IMR-90 (cell line): Measurements from ENCODE around the gene TAF1B. TPM values are rescaled to one million over a fixed set of nuclear protein-coding genes. Genes with fewer than 3 reads are reported as not detected.
A peak's percentile ranks its signal among the peaks of the same experiment; 100 is the strongest.

Experiments
- ATAC-seq: fragments of 200-7000 bp; cut with Tn5 transposase; 2 replicates; pipeline ENCODE4 v1.9.1; 2020; ENCODE audit warnings: low read depth, mild to moderate bottlenecking, moderate library complexity
- BruUV-seq: library from RNA; stranded (reverse); fragments of 400-500 nt; replicated peaks from 2 replicates; lab custom pipeline; 2021; lab: Mats Ljungman, UMichigan
- CTCF ChIA-PET: fragments of 300-600 bp; formaldehyde crosslinking; extraction: SDS; loops from one replicate; lab custom pipeline; 2021; ENCODE audit warnings: antibody characterized with exemption; lab: Yijun Ruan, JAX
- POLR2A ChIA-PET: fragments of 300-600 bp; sonication (Branson Sonifier 250); formaldehyde crosslinking; loops from one replicate; lab custom pipeline; 2022; ENCODE audit warnings: antibody characterized with exemption; ENCODE audit not compliant: unreplicated experiment; lab: Charles Lee
- DNase-seq: peaks from one replicate; pipeline ENCODE4 v3.0.0; 2013
- H2AFZ ChIP-seq: replicated peaks from 2 replicates; pipeline ENCODE3; 2013; ENCODE audit warnings: low read length, mild to moderate bottlenecking; ENCODE audit not compliant: poor library complexity
- H2AK5ac ChIP-seq: 2 replicates; pipeline ENCODE4 v1.6.1; 2013; ENCODE audit warnings: low read depth, low read length, inconsistent platforms
- H2AK9ac ChIP-seq: replicated peaks from 2 replicates; pipeline ENCODE3; 2013; ENCODE audit warnings: mild to moderate bottlenecking, low read depth, low read length, moderate library complexity; ENCODE audit not compliant: poor library complexity
- H2BK120ac ChIP-seq: 2 replicates; pipeline ENCODE4 v1.6.1; 2013; ENCODE audit warnings: low read depth, low read length, inconsistent platforms
- H2BK15ac ChIP-seq: 3 replicates; pipeline ENCODE4 v1.6.1; 2013; ENCODE audit warnings: low read depth, low read length, inconsistent platforms
- H2BK20ac ChIP-seq: 2 replicates; pipeline ENCODE4 v1.6.1; 2013; ENCODE audit warnings: low read depth, mild to moderate bottlenecking, inconsistent platforms, low read length, moderate library complexity
- H2BK5ac ChIP-seq: 2 replicates; pipeline ENCODE4 v1.6.1; 2013; ENCODE audit warnings: mild to moderate bottlenecking, low read depth, low read length, inconsistent platforms; ENCODE audit not compliant: poor library complexity, severe bottlenecking
- H3K14ac ChIP-seq: replicated peaks from 2 replicates; pipeline ENCODE4 v1.6.1; 2013; ENCODE audit warnings: low read depth, low read length, inconsistent platforms
- H3K18ac ChIP-seq: 2 replicates; pipeline ENCODE4 v1.6.1; 2013; ENCODE audit warnings: low read depth, low read length, control low read depth
- H3K23ac ChIP-seq: 2 replicates; pipeline ENCODE4 v1.6.1; 2013; ENCODE audit warnings: low read depth, low read length, inconsistent platforms
- H3K27ac ChIP-seq: 2 replicates; pipeline ENCODE4 v1.5.1; 2013; ENCODE audit warnings: mild to moderate bottlenecking, control low read depth, low read length; ENCODE audit not compliant: insufficient read depth
- H3K27me3 ChIP-seq: 2 replicates; pipeline ENCODE4 v1.6.1; 2013; ENCODE audit warnings: low read length; ENCODE audit not compliant: control insufficient read depth, insufficient read depth
- H3K36me3 ChIP-seq: 2 replicates; pipeline ENCODE4 v1.6.1; 2013; ENCODE audit warnings: low read length, mixed read lengths; ENCODE audit not compliant: control insufficient read depth, insufficient read depth
- H3K4ac ChIP-seq: 2 replicates; pipeline ENCODE4 v1.6.1; 2013; ENCODE audit warnings: low read depth, low read length, inconsistent platforms
- H3K4me1 ChIP-seq: 2 replicates; pipeline ENCODE4 v1.6.1; 2013; ENCODE audit warnings: low read length, mixed read lengths; ENCODE audit not compliant: control insufficient read depth, insufficient read depth
- H3K4me2 ChIP-seq: 2 replicates; pipeline ENCODE4 v1.6.1; 2013; ENCODE audit warnings: low read depth, mild to moderate bottlenecking, control low read depth, low read length, moderate library complexity
- H3K4me3 ChIP-seq: 2 replicates; pipeline ENCODE4 v1.5.1; 2013; ENCODE audit warnings: low read depth, mild to moderate bottlenecking, control low read depth, low read length, moderate library complexity; ENCODE audit not compliant: insufficient read depth
- H3K56ac ChIP-seq: 2 replicates; pipeline ENCODE4 v1.6.1; 2013; ENCODE audit warnings: low read length, inconsistent platforms; ENCODE audit not compliant: insufficient read depth; ENCODE audit errors: extremely low read depth
- H3K79me1 ChIP-seq, 2 experiments: 2 replicates each; pipeline ENCODE4 v1.6.1; 2013; ENCODE audit warnings: low read length in 2 of 2, inconsistent platforms in 1 of 2, low read depth in 1 of 2
- H3K9ac ChIP-seq: 2 replicates; pipeline ENCODE4 v1.6.1; 2013; ENCODE audit warnings: low read depth, low read length, control low read depth
- H3K9me1 ChIP-seq: 2 replicates; pipeline ENCODE4 v1.6.1; 2013; ENCODE audit warnings: low read length, inconsistent platforms; ENCODE audit not compliant: insufficient read depth
- H3K9me3 ChIP-seq: 2 replicates; pipeline ENCODE4 v1.6.1; 2013; ENCODE audit warnings: low read length; ENCODE audit not compliant: control insufficient read depth, insufficient read depth
- H4K20me1 ChIP-seq: 2 replicates; pipeline ENCODE4 v1.6.1; 2013; ENCODE audit warnings: low read length, inconsistent platforms; ENCODE audit not compliant: insufficient read depth
- H4K5ac ChIP-seq: 2 replicates; pipeline ENCODE4 v1.6.1; 2013; ENCODE audit warnings: mild to moderate bottlenecking, low read depth, low read length, control low read depth
- H4K8ac ChIP-seq, 2 experiments: 2 replicates each; pipeline ENCODE4 v1.6.1; 2013; ENCODE audit warnings: low read depth in 2 of 2, low read length in 2 of 2, control low read depth in 1 of 2, inconsistent platforms in 1 of 2
- H4K91ac ChIP-seq: 2 replicates; pipeline ENCODE4 v1.6.1; 2013; ENCODE audit warnings: low read depth, low read length, inconsistent platforms; ENCODE audit not compliant: insufficient read depth
- CHD1 ChIP-seq: IDR thresholded peaks from 2 replicates; pipeline ENCODE4 v1.6.1; 2012; ENCODE audit warnings: low read depth, low read length, improper control_type of control experiment
- MAFK ChIP-seq: IDR thresholded peaks from 2 replicates; pipeline ENCODE4 v1.6.1; 2012; ENCODE audit warnings: low read depth, low read length, improper control_type of control experiment
- MAZ ChIP-seq: IDR thresholded peaks from 2 replicates; pipeline ENCODE4 v1.6.1; 2012; ENCODE audit warnings: low read depth, mild to moderate bottlenecking, low read length, improper control_type of control experiment, moderate library complexity, borderline replicate concordance
- NFE2L2 ChIP-seq: fragments of 150-350 bp; IDR thresholded peaks from 2 replicates; pipeline ENCODE4 v1.6.1; 2016; ENCODE audit warnings: low read depth, mild to moderate bottlenecking, low read length
- POLR2A ChIP-seq: IDR thresholded peaks from 2 replicates; pipeline ENCODE4 v1.6.1; 2012; ENCODE audit warnings: mild to moderate bottlenecking, low read depth, low read length
- RAD21 ChIP-seq: IDR thresholded peaks from 2 replicates; pipeline ENCODE4 v1.6.1; 2012; ENCODE audit warnings: low read length, improper control_type of control experiment
- RFX5 ChIP-seq: IDR thresholded peaks from 2 replicates; pipeline ENCODE4 v1.8.0; 2012; ENCODE audit warnings: low read depth, mild to moderate bottlenecking, low read length, moderate library complexity
- WGBS, 2 experiments: methylation state at CpG; one replicate each; pipeline versions ENCODE4 v1.1.5 to v1.1.7; 2013; ENCODE audit warnings: missing lambda C conversion rate in 2 of 2; ENCODE audit not compliant: insufficient read length in 1 of 2; ENCODE audit errors: extremely low coverage in 2 of 2; 5-methylcytosine and 5-hydroxymethylcytosine counted together
- dilution Hi-C: fragments of 300-500 bp; cut with HindIII; formaldehyde crosslinking; loops from one replicate; pipeline ENCODE4 v1.14.3; 2018; ENCODE audit warnings: low sequenced_read_pairs; ENCODE audit not compliant: unreplicated experiment
- in situ Hi-C: fragments of 300-500 bp; cut with MboI; formaldehyde crosslinking; loops from 3 replicates; pipeline ENCODE4 v1.14.3; 2019; ENCODE audit warnings: low sequenced_read_pairs, inconsistent platforms, mixed read lengths
- intact Hi-C: fragments of 100-400 bp; cut with micrococcal nuclease; formaldehyde crosslinking; loops from 2 replicates; pipeline ENCODE4 v1.10.0; 2022
- polyA plus RNA-seq, 3 experiments: library from polyadenylated mRNA; depleted of rRNA; stranded (reverse); fragments of >200 nt; gene quantifications; 2 replicates each; pipeline ENCODE4 v1.2.3, GENCODE V29; 2012; ENCODE audit warnings: low replicate concordance in 1 of 3
- total RNA-seq: library from RNA; depleted of rRNA; stranded (reverse); fragments of >200 nt; gene quantifications from 2 replicates; pipeline ENCODE4 v1.2.3, GENCODE V29; 2012

TAF1B gene
- total and polyA plus RNA-seq, 2 of the 4 experiments (the other 2 are of a cell fraction), result 8.4 to 19.9 TPM

GRCh38 chr2:9909106-9909505, 65.8 kb downstream of the TAF1B start:
- Histone ChIP-seq H4K20me1 (peaks cover 4% of the 10 kb centered on the region; the same call in 1 of the 2 replicates), H3K23ac (0 out of 2 replicates have a peak overlapping the region, but pooled peaks have one; percentile 31), H3K79me1 (peaks cover 4 to 12% of the 10 kb centered on the region in 2 experiments; a peak in 3 of 4 replicates), H4K5ac (no peak overlapping the region), H2BK15ac (no peak overlapping the region), H3K56ac (no peak overlapping the region), H3K27ac (no peak overlapping the region), H3K9me1 (peaks cover 6% of the 10 kb centered on the region), H3K4me3 (no peak overlapping the region), H3K9ac (no peak overlapping the region), H2BK120ac (no peak overlapping the region), H2AK5ac (no peak overlapping the region), H3K9me3 (no peaks in the 10 kb centered on the region), H2BK20ac (no peak overlapping the region), H2AFZ (no peak overlapping the region), H3K4ac (no peak overlapping the region), H3K27me3 (no peaks in the 10 kb centered on the region), H2BK5ac (no peak overlapping the region), H3K36me3 (peaks cover 4% of the 10 kb centered on the region), H3K4me2 (no peak overlapping the region), H2AK9ac (no peak overlapping the region), H4K91ac (no peak overlapping the region), H3K4me1 (peaks cover 2% of the 10 kb centered on the region; the same call in 1 of the 2 replicates), H3K14ac (peak overlapping the region; percentile 26; the same call in 1 of the 2 replicates), H3K18ac (no peak overlapping the region), H4K8ac (no peak overlapping the region)
- BruUV-seq, result no TSS peak
- no peak for TF ChIP-seq CHD1
- no peak for TF ChIP-seq NFE2L2
- TF ChIP-seq MAZ, result no peak
- TF ChIP-seq RAD21, result no peak
- no peak for TF ChIP-seq MAFK
- no peak for TF ChIP-seq RFX5
- TF ChIP-seq POLR2A, result no peak
- ChIA-PET POLR2A (no interaction called here), CTCF (interaction anchor here (1.1 kb wide), 1 partner anchor 95 kb away, joined by 3 read pairs; no protein-coding TSS in a partner anchor)
- peak; percentile 61 for DNase-seq
- in situ Hi-C loops (no loop called here), dilution Hi-C loops (no loop called here), intact Hi-C loops (no loop called here)
- ATAC-seq, result peak; percentile 82
- WGBS, 2 experiments, result no CpG with 5 or more reads among the region's 2 CpGs
